ENCODE measurements around the gene CYP2U1.

CYP2U1 gene

DNA sequence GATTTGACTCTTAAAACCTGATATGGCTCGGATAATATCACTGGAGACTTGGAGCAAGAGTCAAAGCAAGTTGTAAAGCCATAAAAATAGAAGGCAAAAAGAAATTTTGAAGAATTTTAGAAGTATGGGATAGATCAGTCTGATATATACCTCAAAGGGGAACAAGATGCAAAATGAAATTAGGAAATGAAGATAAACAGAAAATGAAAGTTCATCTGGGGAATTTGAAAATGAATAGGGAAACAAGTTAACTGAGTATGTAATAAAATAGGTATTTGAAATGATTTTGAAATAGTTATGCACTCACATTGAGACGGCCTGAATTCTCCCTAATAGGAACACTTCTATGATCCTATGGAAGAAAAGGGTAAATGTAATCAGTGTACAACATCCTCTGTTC lies 5.7 kb downstream of the CYP2U1 start:
- TF ChIP-seq, protein P1, sequence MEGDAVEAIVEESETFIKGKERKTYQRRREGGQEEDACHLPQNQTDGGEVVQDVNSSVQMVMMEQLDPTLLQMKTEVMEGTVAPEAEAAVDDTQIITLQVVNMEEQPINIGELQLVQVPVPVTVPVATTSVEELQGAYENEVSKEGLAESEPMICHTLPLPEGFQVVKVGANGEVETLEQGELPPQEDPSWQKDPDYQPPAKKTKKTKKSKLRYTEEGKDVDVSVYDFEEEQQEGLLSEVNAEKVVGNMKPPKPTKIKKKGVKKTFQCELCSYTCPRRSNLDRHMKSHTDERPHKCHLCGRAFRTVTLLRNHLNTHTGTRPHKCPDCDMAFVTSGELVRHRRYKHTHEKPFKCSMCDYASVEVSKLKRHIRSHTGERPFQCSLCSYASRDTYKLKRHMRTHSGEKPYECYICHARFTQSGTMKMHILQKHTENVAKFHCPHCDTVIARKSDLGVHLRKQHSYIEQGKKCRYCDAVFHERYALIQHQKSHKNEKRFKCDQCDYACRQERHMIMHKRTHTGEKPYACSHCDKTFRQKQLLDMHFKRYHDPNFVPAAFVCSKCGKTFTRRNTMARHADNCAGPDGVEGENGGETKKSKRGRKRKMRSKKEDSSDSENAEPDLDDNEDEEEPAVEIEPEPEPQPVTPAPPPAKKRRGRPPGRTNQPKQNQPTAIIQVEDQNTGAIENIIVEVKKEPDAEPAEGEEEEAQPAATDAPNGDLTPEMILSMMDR (IDR thresholded peaks at IDR 0.05), result no peak
- Histone ChIP-seq H2AFZ (no peak overlapping the region), H3K79me2 (no peaks in the 10 kb centered on the region), H3K27ac (no peak overlapping the region), H3K9ac (no peak overlapping the region), H3K4me3 (ENCODE audit: low read depth, low read length) (no peak overlapping the region), H3K27me3 (ENCODE audit: control insufficient read depth, insufficient read depth, low read length) (no peaks in the 10 kb centered on the region), H3K36me3 (ENCODE audit: control insufficient read depth, insufficient read depth, low read length) (no peaks in the 10 kb centered on the region), H3K4me1 (peaks cover 4% of the 10 kb centered on the region), H3K9me3 (ENCODE audit: control insufficient read depth, low read length) (no peaks in the 10 kb centered on the region), H3K4me2 (ENCODE audit: low read length) (no peak overlapping the region)

DNA sequence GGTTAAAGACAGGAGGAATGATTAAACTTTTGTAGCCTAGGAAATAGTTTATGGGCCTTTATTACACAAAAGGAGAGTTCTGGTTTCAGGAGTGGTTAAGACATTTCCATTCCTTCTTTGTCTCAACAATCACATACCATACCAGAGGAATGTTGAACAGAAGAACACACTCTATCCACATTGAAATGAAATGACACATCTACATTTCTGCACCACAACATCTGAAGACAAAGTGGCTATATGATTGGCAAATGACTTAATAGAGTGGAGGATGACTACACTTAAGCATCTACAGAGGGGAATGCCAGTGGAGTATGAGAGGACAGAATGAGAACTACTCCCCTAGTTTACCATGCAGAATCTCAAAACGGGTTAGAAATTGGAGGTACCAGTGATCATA lies 8.0 kb downstream of the CYP2U1 start:
- TF ChIP-seq, protein P1 (IDR thresholded peaks at IDR 0.05), result no peak
- H3K9ac ChIP-seq, result no peak overlapping the region
- H2AFZ ChIP-seq, result no peak overlapping the region
- no peaks in the 10 kb centered on the region for H3K36me3 ChIP-seq (ENCODE audit: control insufficient read depth, insufficient read depth, low read length)
- no peak overlapping the region for H3K4me3 ChIP-seq (ENCODE audit: low read depth, low read length)
- no peak overlapping the region for H3K4me2 ChIP-seq (ENCODE audit: low read length)
- no peaks in the 10 kb centered on the region for H3K4me1 ChIP-seq
- H3K27me3 ChIP-seq (ENCODE audit: control insufficient read depth, insufficient read depth, low read length), result no peaks in the 10 kb centered on the region
- H3K79me2 ChIP-seq, result no peaks in the 10 kb centered on the region
- H3K27ac ChIP-seq, result no peak overlapping the region
- no peaks in the 10 kb centered on the region for H3K9me3 ChIP-seq (ENCODE audit: control insufficient read depth, low read length)

DNA sequence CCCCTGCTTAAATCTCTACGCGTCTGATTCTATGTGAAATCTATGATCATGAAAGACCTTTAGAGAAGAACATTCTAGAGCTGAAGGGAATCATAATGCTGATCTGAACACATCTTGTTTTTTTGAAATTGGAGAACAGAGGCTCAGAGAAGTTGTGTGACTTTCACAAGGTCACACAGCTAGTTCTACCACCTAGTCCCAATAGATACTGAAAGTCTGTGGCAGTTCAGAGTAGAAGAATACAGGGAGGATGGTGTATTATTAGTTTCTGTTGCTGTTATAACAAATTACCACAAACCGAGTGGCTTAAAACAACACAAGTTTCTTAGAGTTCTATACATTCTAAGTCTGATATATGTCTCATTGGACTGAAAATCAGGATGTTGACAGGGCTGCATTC lies 14.5 kb downstream of the CYP2U1 start:
- H3K4me1 ChIP-seq, result no peaks in the 10 kb centered on the region
- H3K4me3 ChIP-seq (ENCODE audit: low read depth, low read length), result no peak overlapping the region
- H3K27ac ChIP-seq, result no peak overlapping the region
- no peaks in the 10 kb centered on the region for H3K36me3 ChIP-seq (ENCODE audit: control insufficient read depth, insufficient read depth, low read length)
- TF ChIP-seq, protein P1 (IDR thresholded peaks at IDR 0.05), result no peak
- H3K79me2 ChIP-seq, result no peaks in the 10 kb centered on the region
- H3K4me2 ChIP-seq (ENCODE audit: low read length), result no peak overlapping the region
- H2AFZ ChIP-seq, result no peak overlapping the region
- H3K9ac ChIP-seq, result no peak overlapping the region
- H3K27me3 ChIP-seq (ENCODE audit: control insufficient read depth, insufficient read depth, low read length), result no peaks in the 10 kb centered on the region
- H3K9me3 ChIP-seq (ENCODE audit: control insufficient read depth, low read length), result no peaks in the 10 kb centered on the region

DNA sequence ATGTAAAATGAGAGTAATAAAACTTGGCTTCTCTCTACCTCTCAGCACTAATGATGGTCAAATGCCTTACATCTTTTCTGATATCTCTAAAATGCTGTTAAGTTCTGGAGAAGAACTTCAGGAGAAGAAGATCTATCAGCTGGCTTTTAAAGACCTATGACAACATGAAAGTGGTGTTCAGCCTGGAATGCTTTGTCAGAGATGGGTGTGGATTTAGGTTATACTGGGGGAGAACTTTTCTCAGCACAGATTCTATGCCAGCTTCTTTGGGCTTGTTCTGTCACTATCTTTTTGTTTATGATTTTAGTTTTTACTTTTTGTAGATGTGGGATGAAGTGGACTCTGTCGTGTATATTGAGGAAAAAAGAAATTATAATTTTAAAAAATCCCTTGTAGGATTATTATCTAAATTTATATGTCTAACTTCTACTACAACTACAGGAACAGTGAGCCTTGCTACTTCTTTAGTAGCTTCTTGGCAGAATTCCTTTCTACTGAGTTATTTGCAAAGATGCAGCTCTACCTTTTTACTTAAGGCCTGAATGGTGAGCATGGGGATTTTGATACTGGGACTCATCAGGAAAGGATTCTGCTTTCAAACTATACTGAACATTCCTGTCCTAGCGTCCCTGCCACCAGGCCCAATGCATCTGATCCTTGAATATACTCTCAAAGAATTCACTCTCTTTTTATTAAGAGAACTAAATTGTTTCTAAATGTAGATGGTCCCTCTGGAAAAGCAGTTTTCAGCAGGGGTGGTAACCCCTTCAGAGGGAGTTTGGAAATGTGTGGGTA lies 19.6 kb downstream of the CYP2U1 start:
- TF ChIP-seq, protein P1 (IDR thresholded peaks at IDR 0.05), result no peak
- Histone ChIP-seq H3K9ac (no peak overlapping the region), H3K79me2 (no peaks in the 10 kb centered on the region), H3K27me3 (ENCODE audit: control insufficient read depth, insufficient read depth, low read length) (no peaks in the 10 kb centered on the region), H3K36me3 (ENCODE audit: control insufficient read depth, insufficient read depth, low read length) (no peaks in the 10 kb centered on the region), H3K4me2 (ENCODE audit: low read length) (no peak overlapping the region), H3K4me3 (ENCODE audit: low read depth, low read length) (no peak overlapping the region), H3K4me1 (no peaks in the 10 kb centered on the region), H3K27ac (no peak overlapping the region), H3K9me3 (ENCODE audit: control insufficient read depth, low read length) (no peaks in the 10 kb centered on the region), H2AFZ (no peak overlapping the region)

DNA sequence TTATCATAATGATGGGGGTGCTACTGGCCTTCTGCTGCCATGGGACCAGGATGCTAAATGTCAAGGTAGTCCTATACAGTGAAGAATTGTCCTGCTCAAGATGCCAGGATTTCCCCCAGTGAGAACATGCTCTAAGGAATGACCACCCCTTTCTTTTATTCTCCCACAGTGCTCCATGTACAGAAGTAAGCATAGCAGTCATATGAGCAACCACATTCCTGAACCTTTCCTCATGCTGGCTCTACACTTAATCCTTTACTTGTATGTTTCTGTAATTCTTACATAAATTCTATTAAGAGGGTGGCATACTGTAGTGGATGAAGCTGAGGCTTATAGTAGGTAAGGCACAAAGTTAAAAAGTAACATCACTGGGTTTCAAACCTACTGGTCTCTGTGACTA lies 20.2 kb downstream of the CYP2U1 start:
- TF ChIP-seq, protein P1 (IDR thresholded peaks at IDR 0.05), result no peak
- H3K4me1 ChIP-seq, result no peaks in the 10 kb centered on the region
- no peak overlapping the region for H3K4me3 ChIP-seq (ENCODE audit: low read depth, low read length)
- no peaks in the 10 kb centered on the region for H3K9me3 ChIP-seq (ENCODE audit: control insufficient read depth, low read length)
- H3K79me2 ChIP-seq, result no peaks in the 10 kb centered on the region
- H3K9ac ChIP-seq, result no peak overlapping the region
- H3K4me2 ChIP-seq (ENCODE audit: low read length), result no peak overlapping the region
- no peak overlapping the region for H3K27ac ChIP-seq
- H3K36me3 ChIP-seq (ENCODE audit: control insufficient read depth, insufficient read depth, low read length), result no peaks in the 10 kb centered on the region
- no peak overlapping the region for H2AFZ ChIP-seq
- H3K27me3 ChIP-seq (ENCODE audit: control insufficient read depth, insufficient read depth, low read length), result no peaks in the 10 kb centered on the region
